Measurements from ENCODE around the gene SPATS2L.

Gene SPATS2L

GRCh38 chr2:200408428-200409316, 102.2 kb downstream of the SPATS2L start:
- DNase-seq (ENCODE audit: low read depth in 2 of 2): no peak

- no peak for DNase-seq (ENCODE audit: low read depth in 2 of 2)
These were observed 105.3 kb downstream of the SPATS2L start for GRCh38 chr2:200411831-200412230.

GRCh38 chr2:200414367-200414766, 107.9 kb downstream of the SPATS2L start:
- DNase-seq (ENCODE audit: low read depth in 2 of 2): no peak

GRCh38 chr2:200415455-200415854, 109.0 kb downstream of the SPATS2L start:
- no peak for DNase-seq (ENCODE audit: low read depth in 2 of 2)

GRCh38 chr2:200416878-200417277, 110.4 kb downstream of the SPATS2L start:
- DNase-seq (ENCODE audit: low read depth in 2 of 2): no peak

GRCh38 chr2:200417366-200417765, 110.9 kb downstream of the SPATS2L start:
- no peak for DNase-seq (ENCODE audit: low read depth in 2 of 2)

- DNase-seq (ENCODE audit: low read depth in 2 of 2): no peak
These were observed 111.9 kb downstream of the SPATS2L start for GRCh38 chr2:200418399-200418798.

GRCh38 chr2:200419325-200419724, 112.8 kb downstream of the SPATS2L start:
- DNase-seq (ENCODE audit: low read depth in 2 of 2): no peak

GRCh38 chr2:200421270-200421669, 114.8 kb downstream of the SPATS2L start:
- DNase-seq (ENCODE audit: low read depth in 2 of 2): no peak

GRCh38 chr2:200422071-200422470, 115.6 kb downstream of the SPATS2L start:
- no peak for DNase-seq (ENCODE audit: low read depth in 2 of 2)

- no peak for DNase-seq (ENCODE audit: low read depth in 2 of 2)
These were observed 116.2 kb downstream of the SPATS2L start for GRCh38 chr2:200422532-200423261.

GRCh38 chr2:200423541-200423940, 117.0 kb downstream of the SPATS2L start:
- no peak for DNase-seq (ENCODE audit: low read depth in 2 of 2)

- no peak for DNase-seq (ENCODE audit: low read depth in 2 of 2)
These were observed 118.7 kb downstream of the SPATS2L start for GRCh38 chr2:200425026-200425821.

GRCh38 chr2:200426754-200427153, 120.3 kb downstream of the SPATS2L start:
- DNase-seq (ENCODE audit: low read depth in 2 of 2): no peak

- DNase-seq (ENCODE audit: low read depth in 2 of 2): no peak
These were observed 122.6 kb downstream of the SPATS2L start for GRCh38 chr2:200428961-200429665.

- no peak for DNase-seq (ENCODE audit: low read depth in 2 of 2)
These were observed 123.5 kb downstream of the SPATS2L start for GRCh38 chr2:200430017-200430416.

GRCh38 chr2:200431996-200432705, 125.7 kb downstream of the SPATS2L start:
- no peak for DNase-seq (ENCODE audit: low read depth in 2 of 2)

GRCh38 chr2:200435379-200435778, 128.9 kb downstream of the SPATS2L start:
- DNase-seq (ENCODE audit: low read depth in 2 of 2): no peak

GRCh38 chr2:200438251-200438650, 131.8 kb downstream of the SPATS2L start:
- DNase-seq (ENCODE audit: low read depth in 2 of 2): no peak

- DNase-seq (ENCODE audit: low read depth in 2 of 2): no peak
These were observed 132.4 kb downstream of the SPATS2L start for GRCh38 chr2:200438846-200439245.

GRCh38 chr2:200439981-200440380, 133.5 kb downstream of the SPATS2L start:
- DNase-seq (ENCODE audit: low read depth in 2 of 2): no peak
